Breast epithelium (tissue), 3 donors: ENCODE results near the gene LHX6.

ENCODE experiments used
- CTCF ChIP-seq, 3 donors: fragments of 450-650 bp; IDR thresholded peaks; one replicate each; pipeline ENCODE4 v1.5.1; 2016 to 2017; ENCODE audit warnings: antibody characterized with exemption in 3 of 3, mild to moderate bottlenecking in 3 of 3, moderate library complexity in 3 of 3
- POLR2A ChIP-seq: fragments of 450-650 bp; IDR thresholded peaks from one replicate; pipeline ENCODE4 v1.6.1; 2016; ENCODE audit warnings: antibody characterized with exemption, mild to moderate bottlenecking, moderate library complexity
- POLR2AphosphoS5 ChIP-seq, 3 donors: sonication (generic); formaldehyde crosslinking; IDR thresholded peaks; one replicate each; pipeline ENCODE4 v1.6.1; 2017; ENCODE audit warnings: antibody characterized with exemption in 3 of 3

DNA sequence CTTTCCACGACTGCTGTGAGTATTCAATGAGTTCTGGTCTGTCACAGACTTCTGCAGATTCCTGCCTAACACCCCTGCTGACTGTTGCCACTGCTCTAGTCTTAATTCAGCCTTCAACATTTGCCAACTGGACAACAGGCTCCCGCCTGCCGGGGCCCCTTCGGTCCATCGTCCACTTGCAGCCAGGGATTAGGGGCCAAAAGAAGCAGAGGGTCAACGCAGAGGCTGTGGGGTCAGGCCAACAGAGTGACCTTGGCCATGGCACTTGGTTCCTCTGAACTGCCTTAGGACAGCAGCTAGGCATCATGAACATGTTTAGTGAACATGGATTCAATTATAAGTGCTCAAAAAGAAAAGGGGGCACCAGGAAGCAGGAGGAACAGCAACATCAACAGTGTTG, 40.4 kb downstream of the LHX6 start:
- TF ChIP-seq CTCF (IDR thresholded peaks at IDR 0.05) (no peak), POLR2AphosphoS5 (IDR thresholded peaks at IDR 0.05) (no peak), POLR2A (no peak)
